ENCODE data around the gene CENPT. TPM values are rescaled to one million over a fixed set of nuclear protein-coding genes. Genes with fewer than 3 reads are reported as not detected.
A peak's percentile ranks its signal among the peaks of the same experiment; 100 is the strongest.

CENPT gene
- total RNA-seq, 1 experiment from 2014 or later = 54.3 TPM

DNA sequence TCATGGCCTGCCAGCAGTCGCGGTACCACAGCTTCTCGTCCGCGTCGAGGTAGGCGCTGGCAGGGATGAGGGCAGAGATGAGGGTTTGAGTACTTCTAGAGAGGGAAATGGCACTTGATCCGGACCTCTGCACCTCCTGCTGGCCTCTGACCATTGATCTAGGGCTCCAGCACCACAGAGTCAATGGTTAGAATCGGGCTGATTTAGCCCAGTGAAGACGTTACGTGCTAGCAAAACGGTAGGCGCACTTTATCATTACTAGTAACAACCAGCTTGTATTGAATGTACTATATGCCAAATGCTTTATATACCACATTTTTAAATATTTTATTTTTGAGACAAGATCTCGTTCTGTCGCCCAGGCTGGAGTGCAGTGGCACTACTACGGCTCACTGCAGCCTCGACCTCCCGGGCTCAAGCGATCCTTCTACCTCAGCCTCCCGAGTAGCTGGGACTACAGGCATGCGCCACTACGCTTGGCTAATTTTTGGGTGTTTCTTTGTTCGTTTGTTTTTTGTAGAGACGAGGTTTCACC, 40.3 kb downstream of the CENPT start:
- H3K9me3 Mint-ChIP-seq (ENCODE audit: low read depth, unreplicated experiment) = no peaks in the 10 kb centered on the region
- BruUV-seq (replicated peaks) = no TSS peak
- peak overlapping the region; percentile 96 for H3K4me3 Mint-ChIP-seq (ENCODE audit: low read depth, unreplicated experiment)
- intact Hi-C loops (cut with micrococcal nuclease; ENCODE audit: unreplicated experiment) = loop anchor here (5.0 kb wide), 1 partner anchor 275 kb away; no protein-coding TSS in a partner anchor
- H3K27ac Mint-ChIP-seq (ENCODE audit: unreplicated experiment) = peak overlapping the region; percentile 76
- peaks cover 11% of the 10 kb centered on the region for H3K4me1 Mint-ChIP-seq (ENCODE audit: low read depth, unreplicated experiment)
- no peak for DNase-seq
- TF ChIP-seq, protein P1, sequence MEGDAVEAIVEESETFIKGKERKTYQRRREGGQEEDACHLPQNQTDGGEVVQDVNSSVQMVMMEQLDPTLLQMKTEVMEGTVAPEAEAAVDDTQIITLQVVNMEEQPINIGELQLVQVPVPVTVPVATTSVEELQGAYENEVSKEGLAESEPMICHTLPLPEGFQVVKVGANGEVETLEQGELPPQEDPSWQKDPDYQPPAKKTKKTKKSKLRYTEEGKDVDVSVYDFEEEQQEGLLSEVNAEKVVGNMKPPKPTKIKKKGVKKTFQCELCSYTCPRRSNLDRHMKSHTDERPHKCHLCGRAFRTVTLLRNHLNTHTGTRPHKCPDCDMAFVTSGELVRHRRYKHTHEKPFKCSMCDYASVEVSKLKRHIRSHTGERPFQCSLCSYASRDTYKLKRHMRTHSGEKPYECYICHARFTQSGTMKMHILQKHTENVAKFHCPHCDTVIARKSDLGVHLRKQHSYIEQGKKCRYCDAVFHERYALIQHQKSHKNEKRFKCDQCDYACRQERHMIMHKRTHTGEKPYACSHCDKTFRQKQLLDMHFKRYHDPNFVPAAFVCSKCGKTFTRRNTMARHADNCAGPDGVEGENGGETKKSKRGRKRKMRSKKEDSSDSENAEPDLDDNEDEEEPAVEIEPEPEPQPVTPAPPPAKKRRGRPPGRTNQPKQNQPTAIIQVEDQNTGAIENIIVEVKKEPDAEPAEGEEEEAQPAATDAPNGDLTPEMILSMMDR (IDR thresholded peaks at IDR 0.05; ENCODE audit: unreplicated experiment) = no peak
- no peaks in the 10 kb centered on the region for H3K27me3 Mint-ChIP-seq (ENCODE audit: unreplicated experiment)
- peaks cover 55% of the 10 kb centered on the region for H3K36me3 Mint-ChIP-seq (ENCODE audit: insufficient read depth, unreplicated experiment)
- CTCF ChIA-PET = interaction anchor here (0.8 to 2.6 kb wide), 12 partner anchors 9 to 286 kb away, joined by 3 to 24 read pairs (median 5); partner anchors contain the start of gene GFOD2

DNA sequence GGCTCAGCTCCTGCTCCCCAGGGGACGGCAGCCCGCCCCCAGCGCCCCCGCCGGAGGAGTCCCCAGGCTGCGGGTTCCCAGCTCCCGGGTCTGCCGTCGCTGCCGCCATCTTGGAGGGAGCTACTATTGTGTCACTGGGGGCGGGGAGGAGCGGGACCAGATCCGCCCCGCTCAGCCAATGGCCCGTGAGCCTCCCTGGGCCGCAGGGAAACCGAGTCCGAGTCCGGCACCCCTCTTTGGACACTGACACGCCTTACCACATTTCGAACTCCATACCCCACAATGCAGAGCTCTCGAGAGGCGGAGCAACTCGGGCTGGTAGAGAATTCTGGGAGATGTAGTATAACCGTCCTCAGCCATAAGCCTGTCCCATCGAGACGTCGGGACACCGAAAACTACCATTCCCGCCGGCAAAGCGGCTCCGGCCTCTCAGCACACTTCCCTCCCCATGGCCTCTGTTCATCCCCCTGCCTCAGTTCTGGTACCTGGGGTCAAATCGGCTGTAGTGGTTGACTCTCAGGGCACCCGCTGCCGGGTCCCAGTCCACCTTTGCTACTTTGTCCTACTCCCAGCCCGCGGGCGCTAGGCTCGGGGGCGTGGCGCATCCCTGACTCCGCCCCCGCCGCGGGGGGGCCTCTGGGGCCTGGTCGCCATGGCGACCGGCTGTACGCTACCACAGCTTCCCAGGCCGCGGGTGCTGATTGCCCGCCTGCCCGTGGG, 40.9 kb downstream of the CENPT start, which contains the start of the genes RANBP10 and TSNAXIP1:
RANBP10 (minus strand) TSS at position 133 of the 720 bp plus-strand sequence; CDS start at position 109, 24 bp downstream.
TSNAXIP1 (plus strand) TSS at position 462 of the 720 bp plus-strand sequence. CDS start 261 bp downstream, outside the sequence.
- H3K9me3 Mint-ChIP-seq (ENCODE audit: low read depth, unreplicated experiment) = no peaks in the 10 kb centered on the region
- no peaks in the 10 kb centered on the region for H3K27me3 Mint-ChIP-seq (ENCODE audit: unreplicated experiment)
- peak; percentile 98 for DNase-seq
- peak within 1 kb of the TSS; percentile 96 for H3K4me3 Mint-ChIP-seq (ENCODE audit: low read depth, unreplicated experiment)
- no TSS peak for BruUV-seq (replicated peaks)
- CTCF ChIA-PET = interaction anchor here (0.6 to 2.6 kb wide), 16 partner anchors 10 to 913 kb away, joined by 3 to 24 read pairs (median 5); partner anchors contain the start of gene GFOD2
- H3K36me3 Mint-ChIP-seq (ENCODE audit: insufficient read depth, unreplicated experiment) = peaks cover 61% of the 10 kb centered on the region
- peak within 1 kb of the TSS; percentile 76 for H3K27ac Mint-ChIP-seq (ENCODE audit: unreplicated experiment)
- peaks cover 11% of the 10 kb centered on the region for H3K4me1 Mint-ChIP-seq (ENCODE audit: low read depth, unreplicated experiment)
- TF ChIP-seq, protein P1 (IDR thresholded peaks at IDR 0.05; ENCODE audit: unreplicated experiment) = no peak
- intact Hi-C loops (cut with micrococcal nuclease; ENCODE audit: unreplicated experiment) = loop anchor here (5.0 kb wide), 1 partner anchor 276 kb away; no protein-coding TSS in a partner anchor

DNA sequence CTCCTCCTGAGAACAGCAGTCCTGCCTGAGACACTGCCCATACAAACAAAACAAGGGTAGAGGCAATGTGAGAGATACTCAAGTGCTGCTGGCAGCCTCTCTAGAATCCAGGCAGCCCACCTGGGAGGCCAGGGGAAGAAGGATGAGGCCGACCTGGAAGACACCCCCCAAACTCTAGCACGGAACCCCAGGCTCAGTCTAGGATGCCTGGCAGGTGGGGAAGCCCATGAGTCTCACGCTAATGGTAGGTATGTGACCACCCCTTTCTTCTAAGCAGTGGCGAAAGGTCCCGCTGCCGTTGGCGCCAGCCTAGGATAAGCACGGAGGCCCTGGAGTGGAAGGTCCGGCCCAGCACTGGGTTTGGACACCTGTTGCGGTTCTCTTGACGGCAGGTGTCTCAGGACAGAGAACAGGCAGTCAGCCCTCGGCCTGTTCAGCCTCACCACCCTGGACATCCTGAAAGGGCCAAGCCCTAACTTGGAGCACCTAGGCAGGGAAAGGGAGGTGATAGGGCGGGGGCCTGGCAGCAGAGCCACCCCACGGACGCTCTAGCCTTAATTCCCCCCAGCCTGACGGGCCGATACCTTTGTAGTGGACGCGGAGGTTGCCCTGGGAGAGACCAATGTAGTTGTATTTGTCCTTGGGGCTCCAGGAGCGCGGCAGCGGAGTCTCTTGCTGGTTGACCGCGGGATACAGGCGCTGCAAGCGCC, 41.6 kb downstream of the CENPT start:
- CTCF ChIA-PET = interaction anchor here (0.6 to 2.6 kb wide), 15 partner anchors 10 to 914 kb away, joined by 3 to 24 read pairs (median 5); partner anchors contain the start of gene GFOD2
- Mint-ChIP-seq H3K4me1 (ENCODE audit: low read depth, unreplicated experiment) (peaks cover 11% of the 10 kb centered on the region), H3K27me3 (ENCODE audit: unreplicated experiment) (no peaks in the 10 kb centered on the region), H3K4me3 (ENCODE audit: low read depth, unreplicated experiment) (peak overlapping the region; percentile 96), H3K9me3 (ENCODE audit: low read depth, unreplicated experiment) (no peaks in the 10 kb centered on the region), H3K27ac (ENCODE audit: unreplicated experiment) (peak overlapping the region; percentile 76), H3K36me3 (ENCODE audit: insufficient read depth, unreplicated experiment) (peaks cover 63% of the 10 kb centered on the region)
- peak; percentile 13 for DNase-seq
- no TSS peak for BruUV-seq (replicated peaks)
- TF ChIP-seq, protein P1 (IDR thresholded peaks at IDR 0.05; ENCODE audit: unreplicated experiment) = no peak
- intact Hi-C loops (cut with micrococcal nuclease; ENCODE audit: unreplicated experiment) = loop anchor here (5.0 kb wide), 1 partner anchor 276 kb away; no protein-coding TSS in a partner anchor

DNA sequence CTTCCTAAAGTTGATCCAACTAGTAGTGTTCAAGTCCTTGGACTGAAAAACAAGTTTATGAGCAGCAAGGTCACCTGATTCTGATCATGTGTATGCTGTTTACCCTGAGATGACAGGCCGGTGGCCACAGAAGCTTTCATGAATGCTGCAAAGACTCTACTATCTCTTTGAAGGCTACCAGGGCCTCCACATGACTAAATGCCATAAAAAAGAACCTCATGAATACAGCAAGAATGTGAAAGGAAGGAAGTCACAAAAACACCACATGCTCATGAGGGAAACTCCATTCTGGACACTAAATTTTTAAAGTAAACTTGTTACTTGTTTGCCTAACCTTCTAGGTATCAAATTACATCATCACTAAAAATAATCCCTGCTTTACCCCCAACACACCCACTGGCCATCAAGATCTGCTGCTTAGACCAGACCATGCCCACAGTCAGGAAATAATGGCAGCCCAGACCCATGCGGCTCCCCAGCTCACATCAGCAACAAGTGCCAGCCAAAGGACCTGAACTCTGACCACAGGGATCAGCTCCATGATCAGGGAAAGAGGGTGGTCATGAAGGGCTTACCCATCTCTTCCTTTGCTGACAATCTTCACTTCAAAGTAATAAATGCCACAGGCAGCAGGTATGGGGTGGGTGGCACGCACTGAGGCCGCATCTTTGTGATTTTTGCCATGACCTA, 42.5 kb downstream of the CENPT start:
- no peak for DNase-seq
- BruUV-seq (replicated peaks) = TSS peak; percentile 39
- no peaks in the 10 kb centered on the region for H3K9me3 Mint-ChIP-seq (ENCODE audit: low read depth, unreplicated experiment)
- intact Hi-C loops (cut with micrococcal nuclease; ENCODE audit: unreplicated experiment) = loop anchor here (5.0 kb wide), 1 partner anchor 277 kb away; no protein-coding TSS in a partner anchor
- TF ChIP-seq, protein P1 (IDR thresholded peaks at IDR 0.05; ENCODE audit: unreplicated experiment) = no peak
- peak overlapping the region; percentile 76 for H3K27ac Mint-ChIP-seq (ENCODE audit: unreplicated experiment)
- H3K36me3 Mint-ChIP-seq (ENCODE audit: insufficient read depth, unreplicated experiment) = peaks cover 67% of the 10 kb centered on the region
- CTCF ChIA-PET = no interaction called here
- peaks cover 11% of the 10 kb centered on the region for H3K4me1 Mint-ChIP-seq (ENCODE audit: low read depth, unreplicated experiment)
- peak overlapping the region; percentile 96 for H3K4me3 Mint-ChIP-seq (ENCODE audit: low read depth, unreplicated experiment)
- no peaks in the 10 kb centered on the region for H3K27me3 Mint-ChIP-seq (ENCODE audit: unreplicated experiment)

Data from Calu3 (cell line).